Omental fat pad (tissue), 4 donors: ENCODE results near the gene OVCH1. TPM values are rescaled to one million over a fixed set of nuclear protein-coding genes. Genes with fewer than 3 reads are reported as not detected.

Source experiments
- ATAC-seq: fragments of 150-250 bp; one replicate; pipeline ENCODE4 v1.9.1; 2016; ENCODE audit warnings: mild to moderate bottlenecking, moderate library complexity; ENCODE audit not compliant: low FRiP score
- DNase-seq: peaks from one replicate; pipeline ENCODE4 v3.0.0-alpha.2; 2019; ENCODE audit warnings: low spot score
- CTCF ChIP-seq, 3 donors: fragments of 450-650 bp; IDR thresholded peaks; one replicate each; pipeline ENCODE4 v1.5.1; 2016 to 2017; ENCODE audit warnings: antibody characterized with exemption in 3 of 3, mild to moderate bottlenecking in 3 of 3, moderate library complexity in 2 of 3
- total RNA-seq, 4 donors: library from RNA; depleted of rRNA; stranded (reverse); fragments of >200 nt; gene quantifications; one replicate each; pipeline ENCODE4 v1.1.0, GENCODE V29; 2016

Gene OVCH1
- total RNA-seq, 4 donors from 2014 or later = 0.19 to 0.79 (median 0.37) TPM

GRCh38 chr12:29416748-29417147 is 80.7 kb downstream of the OVCH1 start:
- DNase-seq = no peak
- no peak for TF ChIP-seq CTCF (IDR thresholded peaks at IDR 0.05)
- no peak for ATAC-seq

- ATAC-seq (no peak), DNase-seq (no peak)
- no peak for TF ChIP-seq CTCF (IDR thresholded peaks at IDR 0.05)
Observed at GRCh38 chr12:29415111-29415510, 82.4 kb downstream of the OVCH1 start.

- no peak for ATAC-seq
- TF ChIP-seq CTCF (IDR thresholded peaks at IDR 0.05) = no peak
- no peak for DNase-seq
Observed at GRCh38 chr12:29414368-29414767, 83.1 kb downstream of the OVCH1 start.

GRCh38 chr12:29405561-29405960 is 91.9 kb downstream of the OVCH1 start:
- DNase-seq = no peak
- no peak for TF ChIP-seq CTCF (IDR thresholded peaks at IDR 0.05)

GRCh38 chr12:29403991-29404390 is 93.5 kb downstream of the OVCH1 start:
- no peak for TF ChIP-seq CTCF (IDR thresholded peaks at IDR 0.05)
- ATAC-seq = no peak
- no peak for DNase-seq

More at GRCh38 chr12:29405561-29405960, 91.9 kb downstream of the OVCH1 start:
- no peak for ATAC-seq

GRCh38 chr12:29402437-29402836 is 95.0 kb downstream of the OVCH1 start:
- ATAC-seq = no peak

More at GRCh38 chr12:29402437-29402836, 95.0 kb downstream of the OVCH1 start:
- no peak for DNase-seq
- TF ChIP-seq CTCF (IDR thresholded peaks at IDR 0.05) = no peak
